ENCODE results near the gene SH2D6.
"Not testable (repeated sequence)": the region's sequence is repeated elsewhere in the genome, so short reads cannot be mapped to it uniquely, and the experiment has no call there.

The SH2D6 gene

GRCh38 chr2:85470850-85471800 is 52.6 kb downstream of the SH2D6 start:
- no peak for DNase-seq (ENCODE audit: low read depth)

DNA sequence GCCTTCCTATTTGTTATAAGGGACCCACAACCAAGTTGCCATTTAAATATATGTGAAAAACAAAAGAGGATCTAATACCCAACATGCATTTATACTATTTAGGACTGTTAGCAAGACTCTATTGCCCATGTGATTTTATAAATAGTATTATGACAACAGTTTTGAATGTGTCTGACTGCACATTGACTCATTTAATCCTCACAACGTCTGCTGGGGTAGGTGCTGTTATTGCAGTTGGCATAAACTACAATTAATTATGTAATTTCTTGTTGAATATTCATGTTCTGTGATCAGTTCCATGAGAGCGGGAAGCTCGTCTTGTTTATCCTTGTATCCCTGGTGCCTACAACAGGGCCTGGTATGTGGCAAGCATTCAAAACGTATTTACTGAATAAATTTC is 53.7 kb downstream of the SH2D6 start:
- no peak for DNase-seq (ENCODE audit: low read depth)

DNA sequence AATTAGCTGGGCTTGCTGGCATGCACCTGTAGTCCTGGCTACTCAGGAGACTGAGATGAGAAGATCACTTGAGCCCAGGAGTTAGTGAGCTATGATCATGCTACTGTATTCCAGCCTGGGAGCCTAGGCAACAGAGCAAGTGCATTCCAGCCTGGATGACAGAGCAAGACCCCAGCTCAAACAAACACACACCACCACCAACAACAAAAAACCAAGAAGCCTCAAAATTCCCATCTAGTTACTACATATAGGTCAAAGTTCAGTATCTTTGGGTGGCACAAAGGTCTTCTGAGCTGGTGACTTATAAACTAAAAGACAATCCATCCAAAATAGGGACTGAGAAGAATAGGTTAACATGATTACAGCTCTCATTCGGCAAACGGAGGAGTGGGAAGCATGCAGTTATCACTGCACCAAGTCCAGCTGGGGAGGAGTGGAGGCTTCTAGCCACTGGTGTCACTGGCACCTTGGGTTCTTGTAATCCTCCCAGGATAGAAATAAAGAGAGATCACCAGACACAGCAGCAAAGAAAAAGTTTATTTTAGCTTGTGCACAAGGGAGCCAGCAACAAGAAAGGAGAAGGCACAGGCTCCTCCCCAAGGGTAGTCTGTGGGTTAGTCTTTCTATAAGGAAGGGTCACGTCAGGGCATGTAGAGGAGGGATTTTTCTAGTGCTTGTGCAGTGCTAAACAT is 57.4 kb downstream of the SH2D6 start:
- no peak for DNase-seq (ENCODE audit: low read depth)

DNA sequence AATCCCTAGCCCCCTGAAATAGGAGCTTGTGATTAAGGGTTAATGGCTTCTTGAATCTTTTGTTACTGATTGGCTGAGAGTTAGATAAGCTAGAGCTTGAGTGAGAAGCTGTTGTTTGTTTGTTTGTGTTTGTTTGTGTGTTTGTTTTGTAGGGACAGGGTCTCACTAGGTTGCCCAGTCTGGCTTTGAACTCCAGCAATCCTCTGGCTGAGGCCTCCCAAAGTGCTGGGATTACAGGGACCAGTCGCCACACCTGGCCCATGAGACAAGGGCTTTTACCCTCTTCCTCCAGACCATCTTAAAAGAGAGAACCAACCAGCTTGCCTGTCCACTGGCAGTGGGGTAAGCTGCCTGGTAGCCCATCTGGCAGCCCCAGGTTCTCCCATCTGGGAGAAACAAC is 58.1 kb downstream of the SH2D6 start:
- DNase-seq (ENCODE audit: low read depth), result no peak

- no peak for DNase-seq (ENCODE audit: low read depth)
Measured at GRCh38 chr2:85477884-85478283, 59.4 kb downstream of the SH2D6 start.

- DNase-seq (ENCODE audit: low read depth), result no peak
Measured at GRCh38 chr2:85481818-85482777, 63.6 kb downstream of the SH2D6 start.

GRCh38 chr2:85484615-85485014 is 66.1 kb downstream of the SH2D6 start:
- not testable (repeated sequence) for DNase-seq (ENCODE audit: low read depth)

GRCh38 chr2:85485815-85486214 is 67.3 kb downstream of the SH2D6 start:
- DNase-seq (ENCODE audit: low read depth), result no peak

All from activated gamma-delta T cell treated with anti-CD3 and anti-CD28 coated beads, Interleukin-2, amount 50 U/mL, for 16 hours (primary cell).